ENCODE results near the gene SUGP1.
A peak's percentile ranks its signal among the peaks of the same experiment; 100 is the strongest.

GRCh38 chr19:19342086-19343015, 22.0 kb upstream of the SUGP1 start:
- TF ChIP-seq, protein P1, sequence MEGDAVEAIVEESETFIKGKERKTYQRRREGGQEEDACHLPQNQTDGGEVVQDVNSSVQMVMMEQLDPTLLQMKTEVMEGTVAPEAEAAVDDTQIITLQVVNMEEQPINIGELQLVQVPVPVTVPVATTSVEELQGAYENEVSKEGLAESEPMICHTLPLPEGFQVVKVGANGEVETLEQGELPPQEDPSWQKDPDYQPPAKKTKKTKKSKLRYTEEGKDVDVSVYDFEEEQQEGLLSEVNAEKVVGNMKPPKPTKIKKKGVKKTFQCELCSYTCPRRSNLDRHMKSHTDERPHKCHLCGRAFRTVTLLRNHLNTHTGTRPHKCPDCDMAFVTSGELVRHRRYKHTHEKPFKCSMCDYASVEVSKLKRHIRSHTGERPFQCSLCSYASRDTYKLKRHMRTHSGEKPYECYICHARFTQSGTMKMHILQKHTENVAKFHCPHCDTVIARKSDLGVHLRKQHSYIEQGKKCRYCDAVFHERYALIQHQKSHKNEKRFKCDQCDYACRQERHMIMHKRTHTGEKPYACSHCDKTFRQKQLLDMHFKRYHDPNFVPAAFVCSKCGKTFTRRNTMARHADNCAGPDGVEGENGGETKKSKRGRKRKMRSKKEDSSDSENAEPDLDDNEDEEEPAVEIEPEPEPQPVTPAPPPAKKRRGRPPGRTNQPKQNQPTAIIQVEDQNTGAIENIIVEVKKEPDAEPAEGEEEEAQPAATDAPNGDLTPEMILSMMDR (IDR thresholded peaks at IDR 0.05; ENCODE audit: poor library complexity), result peak; percentile 88
- no peak for TF ChIP-seq EZH2 (IDR thresholded peaks at IDR 0.05; ENCODE audit: borderline replicate concordance)
